Progenitor cell of endocrine pancreas (in vitro differentiated cells): ENCODE results near the gene PTPRM. TPM values are rescaled to one million over a fixed set of nuclear protein-coding genes. Genes with fewer than 3 reads are reported as not detected.

Experiments
- DNase-seq: peaks from one replicate; pipeline ENCODE4 v3.0.0; 2021; ENCODE audit warnings: low spot score; ENCODE audit not compliant: unreplicated experiment
- H3K27ac Mint-ChIP-seq: 2 replicates; pipeline ENCODE4 v1.8.0; 2021; ENCODE audit warnings: mild to moderate bottlenecking, moderate library complexity, mixed read lengths
- H3K27me3 Mint-ChIP-seq: 2 replicates; pipeline ENCODE4 v1.8.0; 2021; ENCODE audit warnings: mixed read lengths
- H3K36me3 Mint-ChIP-seq: 2 replicates; pipeline ENCODE4 v1.8.0; 2022; ENCODE audit warnings: mixed read lengths; ENCODE audit not compliant: insufficient read depth
- H3K4me1 Mint-ChIP-seq: 2 replicates; pipeline ENCODE4 v1.8.0; 2021; ENCODE audit warnings: low read depth, mixed read lengths
- H3K4me3 Mint-ChIP-seq: 2 replicates; pipeline ENCODE4 v1.8.0; 2021; ENCODE audit warnings: low read depth, mild to moderate bottlenecking, moderate library complexity, mixed read lengths
- H3K9me3 Mint-ChIP-seq: 2 replicates; pipeline ENCODE4 v1.8.0; 2021; ENCODE audit warnings: low read depth, mixed read lengths
- total RNA-seq: library from RNA; stranded (reverse); gene quantifications from 2 replicates; pipeline ENCODE4 v1.2.1, GENCODE V29; 2021
- TF ChIP-seq, protein P1 (sequence below): fragments of 200-600 bp; sonication (generic); IDR thresholded peaks from one replicate; pipeline ENCODE4 v1.5.0; 2021; ENCODE audit warnings: antibody characterized with exemption, mild to moderate bottlenecking; ENCODE audit not compliant: unreplicated experiment

Gene PTPRM
- total RNA-seq, 1 donor from 2014 or later, result 23.2 TPM

DNA sequence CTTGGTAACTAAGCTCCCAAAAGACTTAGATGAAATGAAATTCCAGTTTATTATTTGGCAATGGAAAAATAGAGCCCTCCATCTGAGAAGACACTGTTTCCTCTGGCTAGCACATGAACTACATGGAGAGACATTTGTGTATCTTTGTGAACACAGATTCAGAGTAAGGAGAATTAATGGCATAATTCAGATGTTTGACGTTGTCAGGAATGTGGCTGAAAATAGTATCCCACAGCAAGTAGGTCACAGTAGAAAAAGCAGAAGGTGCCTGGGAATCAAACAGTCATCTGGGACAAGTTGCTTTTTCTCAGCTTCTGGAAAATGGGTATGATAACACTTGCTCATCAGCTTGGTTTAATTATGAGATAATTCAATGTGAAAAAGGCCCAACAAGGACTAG lies 288.6 kb downstream of the PTPRM start:
- H3K27me3 Mint-ChIP-seq, result no peaks in the 10 kb centered on the region
- DNase-seq, result no peak
- no peak overlapping the region for H3K27ac Mint-ChIP-seq
- H3K4me3 Mint-ChIP-seq, result no peak overlapping the region
- peaks cover 3% of the 10 kb centered on the region for H3K9me3 Mint-ChIP-seq
- peaks cover 2% of the 10 kb centered on the region for H3K4me1 Mint-ChIP-seq
- TF ChIP-seq, protein P1, sequence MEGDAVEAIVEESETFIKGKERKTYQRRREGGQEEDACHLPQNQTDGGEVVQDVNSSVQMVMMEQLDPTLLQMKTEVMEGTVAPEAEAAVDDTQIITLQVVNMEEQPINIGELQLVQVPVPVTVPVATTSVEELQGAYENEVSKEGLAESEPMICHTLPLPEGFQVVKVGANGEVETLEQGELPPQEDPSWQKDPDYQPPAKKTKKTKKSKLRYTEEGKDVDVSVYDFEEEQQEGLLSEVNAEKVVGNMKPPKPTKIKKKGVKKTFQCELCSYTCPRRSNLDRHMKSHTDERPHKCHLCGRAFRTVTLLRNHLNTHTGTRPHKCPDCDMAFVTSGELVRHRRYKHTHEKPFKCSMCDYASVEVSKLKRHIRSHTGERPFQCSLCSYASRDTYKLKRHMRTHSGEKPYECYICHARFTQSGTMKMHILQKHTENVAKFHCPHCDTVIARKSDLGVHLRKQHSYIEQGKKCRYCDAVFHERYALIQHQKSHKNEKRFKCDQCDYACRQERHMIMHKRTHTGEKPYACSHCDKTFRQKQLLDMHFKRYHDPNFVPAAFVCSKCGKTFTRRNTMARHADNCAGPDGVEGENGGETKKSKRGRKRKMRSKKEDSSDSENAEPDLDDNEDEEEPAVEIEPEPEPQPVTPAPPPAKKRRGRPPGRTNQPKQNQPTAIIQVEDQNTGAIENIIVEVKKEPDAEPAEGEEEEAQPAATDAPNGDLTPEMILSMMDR, result no peak
- peaks cover 1% of the 10 kb centered on the region for H3K36me3 Mint-ChIP-seq

DNA sequence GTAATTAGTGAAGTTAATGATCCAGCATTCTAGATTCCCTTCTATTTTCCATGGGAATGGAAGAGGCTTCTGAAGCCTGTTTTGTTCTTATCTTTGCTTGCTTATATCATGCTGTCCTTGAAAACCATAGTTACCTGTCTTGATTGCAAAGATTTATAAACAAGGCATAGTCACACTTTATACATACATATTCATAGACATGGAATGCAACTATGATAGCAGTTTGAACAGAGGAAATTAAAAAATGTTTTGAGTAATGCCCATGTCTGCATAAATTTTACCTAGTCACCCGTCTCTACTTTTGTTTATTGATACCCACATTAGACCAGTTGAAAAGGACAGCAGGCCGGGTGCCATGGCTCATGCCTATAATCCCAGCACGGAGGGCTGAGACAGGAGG lies 289.0 kb downstream of the PTPRM start:
- no peaks in the 10 kb centered on the region for H3K27me3 Mint-ChIP-seq
- H3K9me3 Mint-ChIP-seq, result no peaks in the 10 kb centered on the region
- no peak for DNase-seq
- H3K4me1 Mint-ChIP-seq, result peaks cover 2% of the 10 kb centered on the region
- H3K4me3 Mint-ChIP-seq, result no peak overlapping the region
- H3K27ac Mint-ChIP-seq, result no peak overlapping the region
- TF ChIP-seq, protein P1, result no peak
- no peaks in the 10 kb centered on the region for H3K36me3 Mint-ChIP-seq

DNA sequence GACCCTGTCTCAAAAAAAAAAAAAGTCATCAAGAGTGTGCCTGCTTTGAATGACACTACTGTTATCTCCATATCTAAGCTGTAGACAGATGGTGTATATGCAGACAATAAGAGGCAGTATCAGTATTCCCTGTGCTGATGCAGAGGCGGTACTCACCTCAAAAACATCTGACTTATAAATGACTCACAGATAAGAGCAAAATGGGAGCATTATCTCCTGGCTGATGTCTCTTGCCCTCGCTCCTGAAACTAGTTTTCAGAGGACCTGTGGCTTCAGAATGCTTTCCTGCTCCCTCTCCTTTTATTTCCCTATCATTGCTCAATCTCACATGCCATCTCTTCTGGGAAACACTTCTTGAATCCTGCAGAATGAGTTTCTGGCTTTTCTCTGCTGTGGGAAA lies 289.6 kb downstream of the PTPRM start:
- H3K27me3 Mint-ChIP-seq, result no peaks in the 10 kb centered on the region
- no peak for DNase-seq
- H3K27ac Mint-ChIP-seq, result no peak overlapping the region
- TF ChIP-seq, protein P1, result no peak
- H3K4me1 Mint-ChIP-seq, result peaks cover 2% of the 10 kb centered on the region
- H3K9me3 Mint-ChIP-seq, result no peaks in the 10 kb centered on the region
- no peak overlapping the region for H3K4me3 Mint-ChIP-seq
- H3K36me3 Mint-ChIP-seq, result no peaks in the 10 kb centered on the region

DNA sequence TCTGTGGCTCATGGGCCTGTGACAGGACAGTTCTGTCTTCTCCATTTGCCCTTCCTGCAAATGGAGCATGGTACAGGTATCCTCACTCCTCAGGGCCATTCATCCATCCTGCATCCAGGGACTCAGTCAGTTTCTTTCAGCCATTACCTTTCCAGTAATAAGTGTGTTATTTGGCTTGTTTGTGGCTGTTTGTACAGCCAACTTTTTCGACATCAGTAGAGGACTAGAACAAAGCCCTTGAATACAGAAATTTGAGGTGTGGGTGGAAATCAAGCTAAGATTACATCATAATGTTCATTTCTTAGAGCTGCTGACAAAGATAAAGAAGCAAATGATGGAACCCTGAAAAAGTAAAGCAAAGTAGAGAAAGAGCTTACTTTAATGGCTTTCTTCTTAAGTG lies 290.4 kb downstream of the PTPRM start:
- peaks cover 2% of the 10 kb centered on the region for H3K4me1 Mint-ChIP-seq
- H3K4me3 Mint-ChIP-seq, result no peak overlapping the region
- DNase-seq, result no peak
- TF ChIP-seq, protein P1, result no peak
- no peaks in the 10 kb centered on the region for H3K36me3 Mint-ChIP-seq
- no peaks in the 10 kb centered on the region for H3K9me3 Mint-ChIP-seq
- no peaks in the 10 kb centered on the region for H3K27me3 Mint-ChIP-seq
- H3K27ac Mint-ChIP-seq, result no peak overlapping the region

DNA sequence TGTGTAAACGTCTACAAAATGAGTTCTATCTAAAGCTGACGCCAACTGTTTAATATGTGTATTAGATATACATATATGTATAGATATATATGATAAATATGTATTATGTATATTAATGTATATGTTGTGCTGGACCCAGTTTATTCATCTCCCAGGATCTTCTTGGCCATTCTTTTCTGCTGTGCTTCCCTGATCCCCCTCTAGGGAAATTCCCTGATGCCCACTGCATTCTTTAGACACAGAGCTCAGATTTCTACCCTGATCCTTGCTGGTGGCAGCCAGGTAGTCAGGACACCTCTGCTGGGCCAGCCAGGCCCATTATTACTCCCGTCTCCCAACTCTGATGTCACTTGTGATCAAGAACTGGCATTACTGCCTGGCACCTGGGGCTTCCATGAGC lies 292.0 kb downstream of the PTPRM start:
- Mint-ChIP-seq H3K27ac (no peak overlapping the region), H3K4me1 (peaks cover 2% of the 10 kb centered on the region), H3K9me3 (peaks cover 4% of the 10 kb centered on the region), H3K36me3 (no peaks in the 10 kb centered on the region), H3K27me3 (no peaks in the 10 kb centered on the region), H3K4me3 (no peak overlapping the region)
- DNase-seq, result no peak
- TF ChIP-seq, protein P1, result no peak
